NCI-H1105 (cell line): ENCODE data around the gene ABCA13.

ENCODE experiments used
- DNase-seq: peaks from one replicate; lab custom pipeline; 2025; lab: John Stamatoyannopoulos, UW

The ABCA13 gene

GRCh38 chr7:48643431-48644013 is 472.3 kb downstream of the ABCA13 start:
- no peak for DNase-seq

GRCh38 chr7:48658138-48658537 is 486.9 kb downstream of the ABCA13 start:
- DNase-seq, result no peak

GRCh38 chr7:48660306-48660870 is 489.1 kb downstream of the ABCA13 start:
- DNase-seq, result no peak

GRCh38 chr7:48664241-48664640 is 493.0 kb downstream of the ABCA13 start:
- DNase-seq, result no peak

GRCh38 chr7:48665353-48666135 is 494.3 kb downstream of the ABCA13 start:
- no peak for DNase-seq

GRCh38 chr7:48667407-48667806 is 496.1 kb downstream of the ABCA13 start:
- DNase-seq, result no peak

- DNase-seq, result no peak
These were observed 500.4 kb downstream of the ABCA13 start for GRCh38 chr7:48671656-48672055.

GRCh38 chr7:48681006-48681405 is 509.7 kb downstream of the ABCA13 start:
- no peak for DNase-seq

- no peak for DNase-seq
These were observed 520.5 kb downstream of the ABCA13 start for GRCh38 chr7:48691788-48692187.
